ENCODE data around the gene CYP27A1. TPM values are rescaled to one million over a fixed set of nuclear protein-coding genes. Genes with fewer than 3 reads are reported as not detected.

Gene CYP27A1
- total RNA-seq = under 1 TPM; 0.16 to 0.18 TPM

DNA sequence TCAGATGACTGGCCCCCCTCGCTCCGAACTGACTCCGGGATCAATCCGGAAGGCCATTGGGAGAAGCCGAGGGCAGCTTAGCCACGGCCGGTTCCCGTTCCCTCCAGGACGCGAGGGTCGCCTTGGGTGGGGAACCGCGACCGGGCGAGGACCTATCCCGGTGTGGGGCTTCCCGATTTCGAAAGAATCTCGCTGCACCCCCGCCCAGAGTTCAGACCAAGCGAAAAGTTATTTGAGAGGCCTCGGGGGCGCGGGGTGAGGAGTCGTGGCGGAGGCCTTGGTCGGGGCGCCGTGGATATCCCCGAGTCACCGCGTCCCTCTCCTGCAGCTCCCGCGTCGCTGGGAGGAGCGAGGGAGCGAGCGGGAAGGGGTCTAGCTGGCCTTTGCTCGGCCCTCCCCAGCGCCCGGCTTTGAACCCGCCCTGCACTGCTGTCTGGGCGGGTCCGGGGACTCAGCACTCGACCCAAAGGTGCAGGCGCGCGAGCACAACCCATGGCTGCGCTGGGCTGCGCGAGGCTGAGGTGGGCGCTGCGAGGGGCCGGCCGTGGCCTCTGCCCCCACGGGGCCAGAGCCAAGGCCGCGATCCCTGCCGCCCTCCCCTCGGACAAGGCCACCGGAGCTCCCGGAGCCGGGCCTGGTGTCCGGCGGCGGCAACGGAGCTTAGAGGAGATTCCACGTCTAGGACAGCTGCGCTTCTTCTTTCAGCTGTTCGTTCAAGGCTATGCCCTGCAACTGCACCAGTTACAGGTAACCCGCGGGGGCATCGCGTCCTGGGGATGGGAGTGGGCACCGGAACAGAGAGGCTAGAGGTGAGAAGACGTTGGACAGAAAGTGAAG is at the start of gene CYP27A1:
TSS of gene CYP27A1 (plus strand) at position 457 of the 837 bp plus-strand sequence. CDS start at position 493, 36 bp downstream.
- DNase-seq (ENCODE audit: low spot score in 2 of 2) = peak in 1 of 2 donors; percentile 5
- peak in 1 of 2 donors; percentile 52 for ATAC-seq
- peaks cover 11 to 25% of the 10 kb centered on the region in 2 donors for H3K36me3 Mint-ChIP-seq
- peaks cover 5 to 6% of the 10 kb centered on the region in 2 donors for H3K9me3 Mint-ChIP-seq
- no peak within 1 kb of the TSS for H3K27ac Mint-ChIP-seq

DNA sequence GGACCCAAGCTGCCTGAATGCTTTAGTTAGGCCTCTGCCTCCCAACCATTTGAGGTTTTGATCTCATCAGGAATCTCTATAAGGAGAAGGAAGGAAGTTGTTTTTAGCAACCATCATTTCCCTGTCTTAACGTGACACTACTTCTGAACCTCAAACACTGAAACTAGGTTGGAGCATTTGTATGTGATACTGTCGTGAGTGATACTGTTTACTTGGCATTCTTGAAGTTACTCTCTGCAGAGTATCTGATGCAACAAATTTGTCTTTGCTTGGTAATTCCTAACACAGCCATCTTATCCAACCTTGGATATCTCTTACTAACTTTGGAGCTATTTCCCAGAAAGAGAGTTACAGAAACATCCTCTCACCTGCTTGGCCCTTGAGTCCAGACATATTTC is 49.2 kb upstream of the CYP27A1 start:
- Mint-ChIP-seq H3K9me3 (no peaks in the 10 kb centered on the region), H3K27ac (peak overlapping the region in 1 of 2 donors; percentile 4), H3K36me3 (peaks cover 0 to 9% of the 10 kb centered on the region in 2 donors)
- ATAC-seq (no peak), DNase-seq (ENCODE audit: low spot score in 2 of 2) (no peak)

DNA sequence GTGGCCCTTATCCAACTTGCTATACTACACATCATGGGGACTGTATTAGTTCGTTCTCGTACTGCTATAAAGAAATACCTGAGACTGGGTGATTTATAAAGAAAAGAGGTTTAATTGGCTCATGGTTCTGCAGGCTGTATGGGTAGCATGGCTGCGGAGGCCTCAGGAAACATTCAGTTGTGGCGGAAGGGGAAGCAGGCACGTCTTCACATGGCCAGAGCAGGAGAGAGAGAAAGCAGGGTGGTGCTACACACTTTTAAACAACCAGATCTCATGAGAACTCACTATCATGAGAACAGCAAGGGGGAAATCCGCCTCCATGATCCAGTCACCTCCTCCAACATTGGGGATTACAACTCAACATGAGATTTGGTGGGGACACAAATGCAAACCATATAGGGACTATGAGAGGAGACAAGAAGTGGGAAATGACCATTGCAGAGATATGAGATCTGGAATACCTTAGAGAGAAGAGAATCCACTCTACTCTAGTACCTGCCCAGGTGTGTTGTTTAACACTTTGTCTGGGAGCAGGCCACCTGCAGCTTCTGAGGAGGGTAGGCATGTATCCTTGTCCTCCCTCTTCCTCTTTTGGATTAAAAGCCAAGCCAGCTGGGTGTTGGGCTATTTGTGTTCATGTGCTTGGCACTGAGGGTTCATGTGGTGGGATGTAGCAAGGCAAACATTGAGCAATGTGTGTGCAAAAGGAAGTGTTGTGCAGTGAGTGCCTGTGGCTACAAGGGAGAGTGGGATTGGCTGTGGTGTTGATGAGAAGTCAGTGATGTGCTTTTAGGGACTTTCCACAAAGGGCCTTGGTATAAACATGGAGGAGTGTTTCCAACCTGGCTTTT is 48.6 kb upstream of the CYP27A1 start:
- H3K9me3 Mint-ChIP-seq = no peaks in the 10 kb centered on the region
- peak overlapping the region in 1 of 2 donors; percentile 4 for H3K27ac Mint-ChIP-seq
- peaks cover 6% of the 10 kb centered on the region in 2 donors for H3K36me3 Mint-ChIP-seq
- DNase-seq (ENCODE audit: low spot score in 2 of 2) (no peak), ATAC-seq (peak; percentile 81 to 84)

DNA sequence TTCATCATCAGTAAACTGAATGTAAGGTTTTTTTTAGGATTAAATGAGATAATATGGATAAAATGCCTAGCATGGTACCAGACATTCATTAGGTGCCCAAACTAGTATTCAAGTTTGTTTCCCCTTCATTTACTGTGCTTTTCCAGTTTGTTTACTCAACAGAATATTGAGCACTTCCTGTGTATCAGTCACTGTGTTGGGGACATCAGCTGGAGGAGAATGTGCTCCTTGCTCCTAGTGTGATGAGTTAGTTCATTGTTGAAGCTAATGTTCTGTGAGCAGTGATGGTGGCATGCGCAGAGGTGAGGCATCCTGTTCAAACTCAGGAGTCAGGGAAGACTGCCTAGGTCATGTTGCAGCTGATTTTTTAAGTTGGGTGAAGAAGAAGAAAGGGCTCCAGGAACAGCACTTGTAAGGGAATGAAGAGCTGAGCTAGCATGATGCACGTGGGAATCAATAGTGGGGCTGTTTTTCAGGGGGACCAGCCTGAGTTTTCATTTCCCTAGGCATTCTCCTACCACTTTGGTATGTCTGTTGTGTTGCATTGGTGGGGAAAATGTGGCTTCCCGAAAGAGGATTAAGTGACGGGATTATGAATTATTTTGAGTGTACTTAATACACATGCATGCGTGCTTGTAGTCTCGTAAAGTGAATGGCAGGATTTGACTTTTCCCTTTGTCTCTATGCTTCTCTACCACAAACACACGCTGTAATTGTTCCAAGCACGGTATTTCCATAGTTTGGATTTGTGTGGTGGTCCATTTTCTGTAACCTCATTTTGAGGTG is 47.6 kb upstream of the CYP27A1 start:
- H3K27ac Mint-ChIP-seq = peak overlapping the region; percentile 6 to 77
- no peaks in the 10 kb centered on the region for H3K9me3 Mint-ChIP-seq
- ATAC-seq (no peak), DNase-seq (ENCODE audit: low spot score in 2 of 2) (no peak)
- peaks cover 9 to 10% of the 10 kb centered on the region in 2 donors for H3K36me3 Mint-ChIP-seq

DNA sequence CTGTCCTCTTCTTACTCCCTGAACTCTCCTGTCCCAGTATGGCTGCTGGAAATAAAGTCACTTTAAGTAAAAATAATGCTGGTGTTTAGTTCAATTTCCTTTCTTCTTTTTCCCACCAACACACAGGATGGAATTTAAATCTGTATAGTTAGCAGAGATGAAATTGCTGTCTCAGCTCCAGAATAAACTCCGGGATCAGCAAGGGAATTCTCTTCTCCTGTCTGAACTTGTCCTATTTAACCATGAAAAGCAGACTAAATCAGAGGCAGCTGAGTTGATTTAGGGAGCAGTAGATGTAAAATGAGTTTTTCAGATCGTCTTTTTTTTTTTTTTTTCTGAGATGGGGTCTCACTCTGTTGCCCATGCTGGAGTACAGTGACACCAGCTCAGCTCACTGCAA is 45.4 kb upstream of the CYP27A1 start:
- no peak for DNase-seq (ENCODE audit: low spot score in 2 of 2)
- Mint-ChIP-seq H3K36me3 (peaks cover 9 to 17% of the 10 kb centered on the region in 2 donors), H3K27ac (no peak overlapping the region), H3K9me3 (no peaks in the 10 kb centered on the region)
- no peak for ATAC-seq

DNA sequence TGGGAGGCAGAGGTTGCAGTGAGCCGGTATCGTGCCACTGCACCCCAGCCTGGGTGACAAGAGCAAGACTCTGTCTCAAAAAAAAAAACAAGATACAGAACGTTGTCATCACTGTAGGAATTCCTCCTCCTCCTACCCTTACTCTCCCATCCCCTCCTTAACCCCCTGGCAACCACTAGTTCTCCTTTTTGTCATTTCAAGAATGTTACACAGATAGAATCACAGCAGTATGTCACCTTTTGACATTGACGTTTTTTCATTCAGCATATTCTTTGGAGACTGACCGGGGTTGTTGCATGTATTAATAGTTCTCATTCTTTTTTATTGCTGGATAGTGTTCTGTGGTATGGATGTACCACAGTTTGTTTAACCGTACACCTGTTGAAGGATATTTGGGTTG is 38.9 kb upstream of the CYP27A1 start:
- DNase-seq (ENCODE audit: low spot score in 2 of 2) = no peak
- Mint-ChIP-seq H3K9me3 (no peaks in the 10 kb centered on the region), H3K36me3 (peaks cover 14 to 31% of the 10 kb centered on the region in 2 donors), H3K27ac (no peak overlapping the region)
- ATAC-seq = peak; percentile 39 to 66

DNA sequence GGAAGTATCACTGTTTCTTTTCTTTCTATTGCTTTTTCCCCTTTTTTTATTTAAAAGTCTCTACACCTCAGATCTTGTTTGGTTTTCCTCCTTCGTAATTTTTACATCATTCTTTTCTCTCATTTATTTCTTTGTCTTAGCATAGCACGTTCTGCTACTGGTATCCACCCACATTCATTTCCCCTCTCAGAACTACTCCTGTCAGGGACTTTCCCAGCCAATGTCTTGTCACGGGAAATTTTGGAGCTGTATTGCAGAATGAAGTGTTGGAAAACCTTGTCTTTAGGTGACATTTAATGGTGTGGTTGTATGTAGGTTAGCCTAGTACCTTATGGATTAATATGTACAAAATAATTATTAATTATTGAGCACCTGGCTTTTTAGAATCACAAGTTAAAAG is 37.3 kb upstream of the CYP27A1 start:
- H3K27ac Mint-ChIP-seq = no peak overlapping the region
- peaks cover 8 to 26% of the 10 kb centered on the region in 2 donors for H3K36me3 Mint-ChIP-seq
- peak in 1 of 2 donors; percentile 54 for ATAC-seq

DNA sequence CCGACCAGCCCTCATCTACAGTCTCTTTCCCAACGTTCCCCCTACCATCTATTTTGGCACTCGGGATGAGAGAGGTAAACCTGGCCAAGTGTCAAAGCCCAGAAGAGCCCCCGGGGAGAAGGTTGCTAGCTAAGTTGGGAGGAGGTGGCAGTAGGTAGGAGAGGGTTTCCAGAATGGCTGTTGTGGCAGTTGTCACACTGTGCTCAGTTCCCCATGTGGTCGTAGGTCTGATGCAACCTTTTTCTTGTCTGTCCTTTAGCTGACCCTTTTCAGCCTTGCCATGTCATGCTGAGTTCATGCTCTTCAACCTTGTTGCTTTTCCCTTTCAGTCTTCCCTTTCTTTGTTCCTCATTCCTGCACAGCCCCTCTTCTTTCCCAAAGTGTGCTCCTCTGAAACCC is 36.8 kb upstream of the CYP27A1 start:
- no peaks in the 10 kb centered on the region for H3K9me3 Mint-ChIP-seq
- H3K36me3 Mint-ChIP-seq = peaks cover 8 to 22% of the 10 kb centered on the region in 2 donors
- ATAC-seq (no peak), DNase-seq (ENCODE audit: low spot score in 2 of 2) (no peak)
- H3K27ac Mint-ChIP-seq = peak overlapping the region in 1 of 2 donors; percentile 13

More for the DNA sequence above, 37.3 kb upstream of the CYP27A1 start:
- DNase-seq (ENCODE audit: low spot score in 2 of 2) = no peak
- H3K9me3 Mint-ChIP-seq = no peaks in the 10 kb centered on the region

DNA sequence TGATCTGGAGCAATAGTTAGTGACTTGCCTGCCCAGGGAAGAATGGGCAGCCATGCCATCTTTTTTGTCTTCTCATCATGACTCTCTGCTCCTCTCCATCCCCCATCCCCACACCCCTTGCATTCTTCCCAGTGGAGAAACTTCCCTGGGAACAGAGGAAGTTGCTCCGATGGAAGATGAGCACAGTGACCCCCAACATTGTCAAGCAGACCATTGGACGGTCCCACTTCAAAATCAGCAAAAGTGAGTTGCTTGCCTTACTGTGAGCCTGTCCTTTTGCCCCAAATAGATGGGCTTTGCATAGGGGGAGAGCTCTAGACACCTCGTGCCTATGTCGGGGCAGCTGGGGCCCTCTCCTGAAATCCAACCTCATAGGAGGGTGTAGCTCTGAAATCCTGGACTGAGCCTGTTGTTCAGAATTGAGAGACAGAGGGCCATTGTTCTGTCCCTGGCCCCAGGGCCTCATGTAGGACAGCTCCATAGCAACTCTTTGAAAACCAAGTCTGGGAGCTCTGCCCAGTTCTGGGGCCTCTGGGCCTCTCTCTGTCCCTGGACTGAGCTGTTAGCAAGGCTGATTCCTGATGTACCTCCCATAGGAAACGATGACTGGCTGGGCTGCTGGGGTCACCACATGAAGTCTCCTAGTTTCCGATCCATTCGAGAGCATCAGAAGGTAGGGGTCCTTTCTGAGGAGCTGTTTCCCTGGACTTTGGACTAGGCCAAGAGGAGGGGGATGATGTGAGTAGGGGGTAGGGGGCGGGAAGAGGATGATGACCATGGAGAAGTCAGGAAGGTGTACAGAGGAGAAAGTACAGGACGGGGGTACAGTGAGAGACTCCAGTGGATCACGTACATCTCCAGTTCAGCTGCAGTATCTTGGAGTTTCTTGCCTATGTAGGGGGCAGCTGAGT is 36.1 kb upstream of the CYP27A1 start:
- peaks cover 8 to 22% of the 10 kb centered on the region in 2 donors for H3K36me3 Mint-ChIP-seq
- H3K9me3 Mint-ChIP-seq = no peaks in the 10 kb centered on the region
- peak overlapping the region in 1 of 2 donors; percentile 13 for H3K27ac Mint-ChIP-seq
- DNase-seq (ENCODE audit: low spot score in 2 of 2) = no peak
- ATAC-seq = no peak

DNA sequence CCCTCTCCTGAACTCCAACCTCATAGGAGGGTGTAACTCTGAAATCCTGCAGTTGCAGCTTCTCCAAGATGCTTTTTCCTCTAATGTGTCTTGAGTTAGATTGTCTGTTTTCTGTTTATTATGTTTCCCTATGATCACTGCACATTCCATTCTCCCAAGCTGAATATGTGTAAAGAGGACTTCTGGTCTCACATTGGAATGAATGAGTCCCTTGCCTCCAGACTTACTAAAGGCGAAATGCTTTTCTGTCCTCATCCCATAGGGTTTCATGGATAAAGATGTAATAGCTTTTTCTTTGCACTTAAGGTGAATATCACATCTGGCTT is 35.5 kb upstream of the CYP27A1 start:
- ATAC-seq = no peak
- no peak for DNase-seq (ENCODE audit: low spot score in 2 of 2)
- no peak overlapping the region for H3K27ac Mint-ChIP-seq
- no peaks in the 10 kb centered on the region for H3K9me3 Mint-ChIP-seq
- H3K36me3 Mint-ChIP-seq = peaks cover 8 to 22% of the 10 kb centered on the region in 2 donors

DNA sequence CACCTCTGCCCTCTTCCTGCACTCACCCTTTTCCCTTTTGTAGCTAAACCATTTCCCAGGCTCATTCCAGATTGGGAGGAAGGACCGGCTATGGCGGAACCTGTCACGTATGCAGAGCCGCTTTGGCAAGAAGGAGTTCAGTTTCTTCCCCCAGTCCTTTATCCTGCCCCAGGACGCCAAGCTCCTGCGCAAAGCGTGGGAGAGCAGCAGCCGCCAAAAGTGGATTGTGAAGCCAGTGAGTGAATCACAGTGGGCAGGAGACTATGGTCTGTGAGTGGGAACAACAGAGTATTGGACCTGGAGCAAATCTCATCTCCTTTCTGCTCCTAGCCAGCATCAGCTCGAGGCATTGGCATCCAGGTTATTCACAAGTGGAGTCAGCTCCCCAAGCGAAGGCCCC is 35.0 kb upstream of the CYP27A1 start:
- DNase-seq (ENCODE audit: low spot score in 2 of 2) (no peak), ATAC-seq (no peak)
- H3K9me3 Mint-ChIP-seq = no peaks in the 10 kb centered on the region
- H3K27ac Mint-ChIP-seq = no peak overlapping the region
- H3K36me3 Mint-ChIP-seq = peaks cover 8 to 22% of the 10 kb centered on the region in 2 donors

DNA sequence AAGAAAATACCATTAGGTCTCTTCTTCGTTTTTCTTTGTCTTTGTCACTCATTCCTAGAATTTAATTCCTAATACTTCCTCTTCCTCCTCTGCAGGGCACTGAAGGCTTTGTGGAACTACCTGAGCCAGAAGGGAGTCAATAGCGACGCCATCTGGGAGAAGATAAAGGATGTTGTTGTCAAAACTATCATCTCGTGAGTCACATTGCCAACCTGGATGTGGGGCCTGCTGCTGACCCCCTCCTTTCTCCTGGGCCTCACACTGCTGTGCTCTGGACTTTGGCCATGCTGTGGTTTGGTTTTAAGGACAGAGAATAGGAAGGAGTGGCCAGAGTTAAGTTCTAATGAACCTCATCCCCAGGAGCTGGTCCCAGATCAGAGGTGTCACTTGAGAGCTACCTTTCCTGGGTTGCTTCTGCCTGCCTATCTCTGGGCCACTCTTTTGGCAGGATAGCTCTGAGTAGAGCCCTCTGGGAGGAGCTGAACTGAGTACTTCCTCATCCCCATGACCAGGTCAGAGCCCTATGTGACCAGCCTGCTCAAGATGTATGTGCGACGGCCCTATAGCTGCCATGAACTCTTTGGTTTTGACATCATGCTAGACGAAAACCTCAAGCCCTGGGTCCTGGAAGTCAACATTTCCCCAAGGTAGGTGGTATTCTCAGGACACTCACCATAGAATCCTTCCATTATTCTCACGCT is 33.1 kb upstream of the CYP27A1 start:
- H3K36me3 Mint-ChIP-seq = peaks cover 9 to 22% of the 10 kb centered on the region in 2 donors
- ATAC-seq = no peak
- H3K27ac Mint-ChIP-seq = no peak overlapping the region
- H3K9me3 Mint-ChIP-seq = no peaks in the 10 kb centered on the region
- no peak for DNase-seq (ENCODE audit: low spot score in 2 of 2)

DNA sequence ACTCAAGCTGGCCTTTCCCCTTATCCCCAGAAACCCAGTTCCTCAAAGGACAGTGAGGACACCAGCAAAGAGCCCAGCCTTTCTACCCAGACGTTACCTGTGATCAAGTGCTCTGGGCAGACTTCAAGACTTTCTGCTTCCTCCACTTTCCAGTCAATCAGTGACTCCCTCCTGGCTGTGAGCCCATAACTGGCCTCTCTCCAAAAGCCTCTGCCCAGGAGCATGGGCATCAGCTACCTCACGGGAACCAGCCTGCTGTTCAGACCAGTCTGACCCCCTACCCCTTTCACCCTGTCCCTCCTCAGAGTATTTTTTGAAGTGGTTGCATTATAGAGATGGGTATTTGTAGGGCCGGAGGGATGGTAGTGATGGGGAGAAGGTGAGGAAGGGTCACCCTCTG is 27.7 kb upstream of the CYP27A1 start:
- no peak for DNase-seq (ENCODE audit: low spot score in 2 of 2)

DNA sequence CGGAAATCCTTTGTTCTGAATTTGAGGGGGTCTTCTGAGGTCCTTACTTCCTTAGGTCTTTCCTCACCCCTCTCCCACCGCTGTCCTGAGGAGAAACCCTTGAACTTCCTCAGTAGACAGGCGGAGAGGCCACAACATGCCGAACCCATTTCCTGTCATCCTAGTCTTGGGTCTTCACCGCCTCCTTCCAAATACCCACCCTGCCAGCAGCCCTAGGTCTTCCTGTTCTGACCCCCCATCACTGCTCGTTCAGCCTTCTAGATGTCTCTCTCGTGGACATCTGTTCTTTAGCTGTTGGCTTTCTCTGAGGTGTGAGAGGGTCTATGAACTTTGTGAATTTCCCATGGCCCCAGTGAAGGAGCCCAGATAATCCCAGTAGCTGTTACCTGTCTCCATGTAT is 27.2 kb upstream of the CYP27A1 start:
- peaks cover 0 to 15% of the 10 kb centered on the region in 2 donors for H3K36me3 Mint-ChIP-seq
- H3K27ac Mint-ChIP-seq = peak overlapping the region in 1 of 2 donors; percentile 79
- no peaks in the 10 kb centered on the region for H3K9me3 Mint-ChIP-seq
- ATAC-seq = no peak
- no peak for DNase-seq (ENCODE audit: low spot score in 2 of 2)

More for the DNA sequence above, 27.7 kb upstream of the CYP27A1 start:
- Mint-ChIP-seq H3K27ac (no peak overlapping the region), H3K36me3 (peaks cover 0 to 15% of the 10 kb centered on the region in 2 donors), H3K9me3 (no peaks in the 10 kb centered on the region)
- ATAC-seq = no peak

DNA sequence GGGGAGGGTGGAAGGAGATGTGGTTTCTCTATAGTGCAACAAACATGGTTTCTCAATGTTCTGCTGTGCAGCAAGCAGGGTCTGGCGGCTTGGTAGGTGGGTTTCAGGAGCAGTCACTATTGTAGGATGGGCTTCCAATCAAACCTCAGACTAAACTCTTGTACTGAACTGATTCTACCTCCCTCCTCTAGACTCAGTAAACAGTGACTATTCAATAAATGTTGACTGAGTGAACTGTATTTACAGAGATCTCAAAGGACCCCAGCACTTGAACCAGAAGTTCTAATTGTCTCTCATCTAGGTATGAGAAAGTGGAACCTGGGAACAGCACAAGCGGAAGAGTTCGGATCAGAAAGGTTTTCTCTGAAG is 26.8 kb upstream of the CYP27A1 start:
- DNase-seq (ENCODE audit: low spot score in 2 of 2) (no peak), ATAC-seq (no peak)
- H3K36me3 Mint-ChIP-seq = peaks cover 0 to 15% of the 10 kb centered on the region in 2 donors
- peak overlapping the region in 1 of 2 donors; percentile 79 for H3K27ac Mint-ChIP-seq
- no peaks in the 10 kb centered on the region for H3K9me3 Mint-ChIP-seq
